Keratinocyte (primary cell): Measurements from ENCODE around the gene CATSPERE.

ENCODE experiments used
- EZH2 ChIP-seq: IDR thresholded peaks from one replicate; pipeline ENCODE4 v1.6.1; 2012; ENCODE audit warnings: inconsistent platforms, mild to moderate bottlenecking, low read length, moderate library complexity
- TF ChIP-seq, protein P1 (sequence below), 3 experiments: IDR thresholded peaks in 1 of 3; conservative IDR thresholded peaks in 1 of 3; optimal IDR thresholded peaks in 1 of 3; 2 replicates in 2 of 3; 3 replicates in 1 of 3; pipeline versions ENCODE3 to v1.5.1; 2011; ENCODE audit warnings: low read length in 3 of 3, mild to moderate bottlenecking in 3 of 3, moderate library complexity in 2 of 3, control low read depth in 1 of 3, inconsistent platforms in 1 of 3; ENCODE audit not compliant: insufficient read depth in 2 of 3; ENCODE audit errors: extremely low read depth in 1 of 3

DNA sequence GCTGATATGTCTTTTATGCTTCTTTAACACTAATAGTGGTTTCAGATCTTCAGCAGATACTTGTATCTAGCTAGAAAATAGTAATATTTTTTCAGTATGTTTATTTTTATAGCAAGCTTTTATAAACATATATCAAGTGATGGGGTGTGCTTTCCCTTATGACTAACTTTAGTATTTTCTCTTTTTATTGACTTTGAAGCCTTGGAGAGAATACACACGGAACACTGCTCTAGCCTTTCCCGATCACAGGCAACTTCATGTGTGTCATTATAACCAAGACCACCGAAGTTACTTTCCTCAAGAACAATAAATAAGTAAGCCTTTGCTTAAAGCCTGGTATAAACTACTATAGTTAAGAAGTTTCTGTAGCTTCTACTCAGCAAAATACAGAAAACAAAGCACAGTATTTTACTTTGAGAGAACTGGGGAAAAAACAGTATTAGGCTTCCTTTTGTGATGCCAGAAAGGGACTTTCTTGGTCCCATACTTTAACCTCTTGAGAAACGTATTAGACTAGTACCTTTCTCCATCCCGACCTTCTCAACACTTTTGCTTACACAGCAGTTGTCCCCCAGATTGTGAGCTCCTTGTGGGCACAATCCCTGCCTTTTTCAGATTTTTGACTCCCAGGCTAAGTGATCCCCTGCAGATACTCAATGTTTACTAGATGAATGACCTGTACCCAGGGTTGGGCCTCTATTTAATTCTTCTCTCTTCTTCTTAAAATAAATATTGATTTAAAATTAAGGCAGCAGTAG lies 12.6 kb upstream of the CATSPERE start:
- TF ChIP-seq, protein P1, sequence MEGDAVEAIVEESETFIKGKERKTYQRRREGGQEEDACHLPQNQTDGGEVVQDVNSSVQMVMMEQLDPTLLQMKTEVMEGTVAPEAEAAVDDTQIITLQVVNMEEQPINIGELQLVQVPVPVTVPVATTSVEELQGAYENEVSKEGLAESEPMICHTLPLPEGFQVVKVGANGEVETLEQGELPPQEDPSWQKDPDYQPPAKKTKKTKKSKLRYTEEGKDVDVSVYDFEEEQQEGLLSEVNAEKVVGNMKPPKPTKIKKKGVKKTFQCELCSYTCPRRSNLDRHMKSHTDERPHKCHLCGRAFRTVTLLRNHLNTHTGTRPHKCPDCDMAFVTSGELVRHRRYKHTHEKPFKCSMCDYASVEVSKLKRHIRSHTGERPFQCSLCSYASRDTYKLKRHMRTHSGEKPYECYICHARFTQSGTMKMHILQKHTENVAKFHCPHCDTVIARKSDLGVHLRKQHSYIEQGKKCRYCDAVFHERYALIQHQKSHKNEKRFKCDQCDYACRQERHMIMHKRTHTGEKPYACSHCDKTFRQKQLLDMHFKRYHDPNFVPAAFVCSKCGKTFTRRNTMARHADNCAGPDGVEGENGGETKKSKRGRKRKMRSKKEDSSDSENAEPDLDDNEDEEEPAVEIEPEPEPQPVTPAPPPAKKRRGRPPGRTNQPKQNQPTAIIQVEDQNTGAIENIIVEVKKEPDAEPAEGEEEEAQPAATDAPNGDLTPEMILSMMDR (optimal IDR thresholded peaks at IDR 0.05 in 1 of 3, IDR thresholded peaks at IDR 0.05 in 1 of 3, conservative IDR thresholded peaks at IDR 0.05 in 1 of 3; ENCODE audit: extremely low read depth in 1 of 3, insufficient read depth in 2 of 3, low read length in 3 of 3), result no peak
- no peak for TF ChIP-seq EZH2
